CD8-positive, alpha-beta memory T cell (primary cell): ENCODE measurements around the gene TLCD3B. TPM values are rescaled to one million over a fixed set of nuclear protein-coding genes. Genes with fewer than 3 reads are reported as not detected.
"Not testable (repeated sequence)": the region's sequence is repeated elsewhere in the genome, so short reads cannot be mapped to it uniquely, and the experiment has no call there.

Source experiments
- CTCF ChIA-PET: fragments of 350-600 bp; sonication (Branson Sonifier 250); formaldehyde crosslinking; loops from one replicate; lab custom pipeline; 2021; ENCODE audit warnings: antibody characterized with exemption; lab: Charles Lee
- POLR2A ChIA-PET: fragments of 350-600 bp; sonication (Branson Sonifier 250); formaldehyde crosslinking; loops from one replicate; lab custom pipeline; 2021; ENCODE audit warnings: antibody characterized with exemption; lab: Charles Lee
- DNase-seq, 5 donors: peaks; one replicate each; pipeline versions ENCODE4 v3.0.0 to v3.0.0-alpha.2; 2020 to 2022; ENCODE audit warnings: mixed read lengths in 1 of 5
- H3K27ac ChIP-seq: one replicate; pipeline ENCODE4 v1.7.0; 2013; ENCODE audit warnings: low read depth, mild to moderate bottlenecking, low read length, moderate library complexity
- H3K27me3 ChIP-seq: 2 replicates; pipeline ENCODE4 v1.7.0; 2013; ENCODE audit warnings: low read length, mild to moderate bottlenecking; ENCODE audit not compliant: insufficient read depth, poor library complexity, severe bottlenecking
- H3K36me3 ChIP-seq: 2 replicates; pipeline ENCODE4 v1.7.0; 2013; ENCODE audit warnings: mild to moderate bottlenecking, low read length, moderate library complexity; ENCODE audit not compliant: insufficient read depth
- H3K4me1 ChIP-seq: 2 replicates; pipeline ENCODE4 v1.7.0; 2013; ENCODE audit warnings: mild to moderate bottlenecking, low read length, moderate library complexity; ENCODE audit not compliant: insufficient read depth
- H3K4me3 ChIP-seq: 2 replicates; pipeline ENCODE4 v1.7.0; 2013; ENCODE audit warnings: mild to moderate bottlenecking, low read length
- H3K9me3 ChIP-seq: 2 replicates; pipeline ENCODE4 v1.7.0; 2013; ENCODE audit warnings: mild to moderate bottlenecking, low read length
- H3K27ac Mint-ChIP-seq, 8 donors: one replicate each; pipeline ENCODE4 v1.8.0; 2020 to 2021; ENCODE audit warnings: mixed read lengths in 8 of 8, mild to moderate bottlenecking in 6 of 8, inconsistent platforms in 3 of 8, moderate library complexity in 3 of 8
- H3K27me3 Mint-ChIP-seq, 2 donors: one replicate each; pipeline ENCODE4 v1.8.0; 2020 to 2021; ENCODE audit warnings: mixed read lengths in 2 of 2, mild to moderate bottlenecking in 1 of 2, moderate library complexity in 1 of 2
- H3K36me3 Mint-ChIP-seq, 3 donors: one replicate each; pipeline ENCODE4 v1.8.0; 2020 to 2021; ENCODE audit warnings: mixed read lengths in 3 of 3, inconsistent platforms in 1 of 3, mild to moderate bottlenecking in 1 of 3
- H3K4me1 Mint-ChIP-seq, 3 donors: one replicate each; pipeline ENCODE4 v1.8.0; 2020 to 2021; ENCODE audit warnings: mixed read lengths in 3 of 3, inconsistent platforms in 1 of 3, mild to moderate bottlenecking in 1 of 3
- H3K4me3 Mint-ChIP-seq, 7 donors: one replicate each; pipeline ENCODE4 v1.8.0; 2020 to 2021; ENCODE audit warnings: mixed read lengths in 7 of 7, mild to moderate bottlenecking in 6 of 7, moderate library complexity in 4 of 7, inconsistent platforms in 2 of 7
- H3K9me3 Mint-ChIP-seq, 5 donors: one replicate each; pipeline ENCODE4 v1.8.0; 2020 to 2022; ENCODE audit warnings: mixed read lengths in 5 of 5, mild to moderate bottlenecking in 3 of 5, moderate library complexity in 2 of 5, inconsistent platforms in 1 of 5
- polyA plus RNA-seq: library from polyadenylated mRNA; unstranded; fragments of 300-500 nt; fragmentation: Illumina TruSeq; gene quantifications from one replicate; pipeline ENCODE4 v1.2.3, GENCODE V29; 2021
- total RNA-seq, 2 experiments: library from RNA; stranded (reverse); gene quantifications; one replicate each; pipeline ENCODE4 v1.2.3, GENCODE V29; 2021

TLCD3B gene
- total and polyA plus RNA-seq, 3 experiments from 2014 or later, result 0.55 to 0.84 TPM; not detected in 1

GRCh38 chr16:30046178-30046577 lies 15.1 kb upstream of the TLCD3B start:
- no peaks in the 10 kb centered on the region for H3K9me3 ChIP-seq
- H3K36me3 ChIP-seq, result no peaks in the 10 kb centered on the region
- Mint-ChIP-seq H3K9me3 (no peaks in the 10 kb centered on the region), H3K27ac (peak overlapping the region in 1 of 8 donors; percentile 61), H3K4me1 (peaks cover 0 to 2% (median 0%) of the 10 kb centered on the region in 3 donors), H3K36me3 (no peaks in the 10 kb centered on the region), H3K27me3 (peaks cover 3 to 7% of the 10 kb centered on the region in 2 donors), H3K4me3 (no peak overlapping the region)
- H3K27ac ChIP-seq, result no peak overlapping the region
- H3K27me3 ChIP-seq, result no peaks in the 10 kb centered on the region
- ChIA-PET CTCF (no interaction called here), POLR2A (no interaction called here)
- no peak for DNase-seq
- H3K4me1 ChIP-seq, result no peaks in the 10 kb centered on the region
- no peak overlapping the region for H3K4me3 ChIP-seq

DNA sequence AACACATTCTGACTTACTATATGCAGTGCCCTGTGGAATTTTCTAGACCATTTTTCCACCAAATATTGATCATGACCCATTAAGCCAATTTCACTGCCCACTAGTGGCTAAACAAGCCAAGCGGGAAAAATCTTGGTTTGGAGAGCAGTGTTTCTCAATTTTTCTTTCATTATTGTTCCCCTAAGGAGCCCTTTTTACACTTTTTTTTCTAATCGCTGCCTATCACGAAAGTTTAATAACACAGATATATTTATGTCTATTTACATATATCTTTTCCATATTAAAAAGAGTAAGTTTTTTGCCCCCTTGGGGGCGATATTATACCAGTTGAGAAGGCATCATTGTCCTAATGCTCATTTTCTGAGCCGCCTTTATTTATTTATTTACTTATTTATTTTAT lies 10.8 kb upstream of the TLCD3B start:
- Mint-ChIP-seq H3K9me3 (no peaks in the 10 kb centered on the region), H3K36me3 (no peaks in the 10 kb centered on the region), H3K27ac (peak overlapping the region in 1 of 8 donors; percentile 47), H3K27me3 (peaks cover 3 to 11% of the 10 kb centered on the region in 2 donors), H3K4me1 (no peaks in the 10 kb centered on the region), H3K4me3 (no peak overlapping the region)
- no peaks in the 10 kb centered on the region for H3K27me3 ChIP-seq
- ChIA-PET CTCF (interaction anchor here (0.6 to 3.4 kb wide), 3 partner anchors 9 to 81 kb away, joined by 3 to 19 read pairs (median 3); partner anchors contain the start of gene TLCD3B), POLR2A (no interaction called here)
- no peaks in the 10 kb centered on the region for H3K36me3 ChIP-seq
- no peaks in the 10 kb centered on the region for H3K4me1 ChIP-seq
- DNase-seq, result no peak
- no peak overlapping the region for H3K27ac ChIP-seq
- no peaks in the 10 kb centered on the region for H3K9me3 ChIP-seq
- H3K4me3 ChIP-seq, result no peak overlapping the region

DNA sequence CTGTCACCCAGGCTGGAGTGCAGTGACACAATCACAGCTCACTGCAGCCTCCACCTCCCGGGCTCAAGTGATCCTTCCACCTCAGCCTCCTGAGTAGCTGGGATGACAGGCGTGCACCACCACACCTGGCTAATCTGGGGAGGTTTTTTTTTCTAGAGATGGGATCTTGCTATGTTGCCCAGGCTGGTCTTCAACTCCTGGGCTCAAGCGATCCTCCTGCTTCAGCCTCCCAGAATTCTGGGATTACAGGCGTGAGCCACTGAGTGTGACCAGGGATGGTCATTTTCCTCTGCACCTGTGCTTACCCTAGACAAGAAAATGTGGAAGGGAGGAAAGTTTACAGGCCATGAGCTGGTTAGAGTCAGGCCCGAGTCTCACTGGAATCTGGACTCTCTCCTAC lies 9.6 kb upstream of the TLCD3B start:
- H3K9me3 Mint-ChIP-seq, POLR2A ChIA-PET, H3K4me1 Mint-ChIP-seq, H3K4me3 ChIP-seq, DNase-seq, H3K36me3 ChIP-seq, H3K36me3 Mint-ChIP-seq, H3K27me3 ChIP-seq, H3K27ac Mint-ChIP-seq, H3K4me3 Mint-ChIP-seq, H3K9me3 ChIP-seq, H3K27ac ChIP-seq, H3K4me1 ChIP-seq: not testable (repeated sequence)
- CTCF ChIA-PET, result interaction anchor here (1.0 kb wide), 1 partner anchor 24 kb away, joined by 3 read pairs; the partner anchor contains the start of gene ALDOA
- H3K27me3 Mint-ChIP-seq, result peaks cover 3 to 15% of the 10 kb centered on the region in 2 donors

DNA sequence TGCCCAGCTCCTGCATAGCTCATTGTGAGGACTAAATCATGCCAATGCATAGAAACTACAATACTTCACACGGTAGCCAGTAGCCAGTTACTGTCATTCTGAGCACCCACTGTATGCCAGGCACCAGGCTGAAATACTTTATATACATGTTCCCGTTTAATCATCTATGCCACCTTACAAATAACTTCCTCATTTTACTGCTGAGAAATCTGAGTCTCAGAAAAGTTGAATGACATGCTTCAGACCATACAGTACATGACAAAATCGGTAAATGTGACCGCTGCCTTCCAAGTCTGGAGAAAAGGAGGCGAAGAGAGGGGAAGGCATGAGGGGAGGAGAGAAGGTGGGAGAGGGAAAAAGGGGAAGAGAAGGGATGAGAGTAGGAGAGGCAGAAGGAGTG lies 9.2 kb upstream of the TLCD3B start:
- H3K4me3 ChIP-seq, result no peak overlapping the region
- Mint-ChIP-seq H3K27me3 (peaks cover 3 to 18% of the 10 kb centered on the region in 2 donors), H3K4me1 (no peaks in the 10 kb centered on the region), H3K36me3 (no peaks in the 10 kb centered on the region), H3K27ac (peak overlapping the region in 1 of 8 donors; percentile 87), H3K4me3 (no peak overlapping the region), H3K9me3 (no peaks in the 10 kb centered on the region)
- H3K27me3 ChIP-seq, result no peaks in the 10 kb centered on the region
- no peak for DNase-seq
- CTCF ChIA-PET, result interaction anchor here (1.0 kb wide), 1 partner anchor 25 kb away, joined by 3 read pairs; the partner anchor contains the start of gene ALDOA
- H3K9me3 ChIP-seq, result no peaks in the 10 kb centered on the region
- H3K36me3 ChIP-seq, result no peaks in the 10 kb centered on the region
- no peak overlapping the region for H3K27ac ChIP-seq
- POLR2A ChIA-PET, result no interaction called here
- no peaks in the 10 kb centered on the region for H3K4me1 ChIP-seq

DNA sequence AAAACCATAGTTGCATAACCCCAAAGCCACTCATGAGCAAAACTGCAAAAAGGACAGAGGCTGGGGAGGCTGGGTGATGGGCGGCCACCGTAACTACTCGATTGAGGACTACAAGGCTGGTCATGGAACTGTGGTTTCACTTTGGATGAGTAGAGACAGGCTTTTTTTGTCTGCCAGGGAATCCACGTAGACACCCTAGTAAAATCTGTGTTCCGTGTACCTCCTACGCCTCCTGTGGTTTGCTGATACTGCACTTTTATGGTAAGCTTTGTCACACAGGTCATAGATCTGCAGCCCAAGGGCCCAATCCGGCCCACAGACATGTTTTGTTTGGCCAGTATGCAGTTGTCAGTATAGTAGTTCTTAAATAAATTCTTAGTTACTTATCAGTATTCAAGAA lies 2.2 kb upstream of the TLCD3B start:
- no peak for DNase-seq
- no peak overlapping the region for H3K4me3 ChIP-seq
- peaks cover 0 to 10% (median 5%) of the 10 kb centered on the region in 3 donors for H3K4me1 Mint-ChIP-seq
- no peaks in the 10 kb centered on the region for H3K9me3 Mint-ChIP-seq
- H3K27ac ChIP-seq, result no peak overlapping the region
- H3K27ac Mint-ChIP-seq, result no peak overlapping the region
- no peaks in the 10 kb centered on the region for H3K9me3 ChIP-seq
- no peaks in the 10 kb centered on the region for H3K36me3 Mint-ChIP-seq
- peaks cover 44% of the 10 kb centered on the region for H3K27me3 ChIP-seq
- H3K36me3 ChIP-seq, result no peaks in the 10 kb centered on the region
- no peak overlapping the region for H3K4me3 Mint-ChIP-seq
- ChIA-PET POLR2A (no interaction called here), CTCF (interaction anchor here (1.2 to 3.7 kb wide), 2 partner anchors 10 to 27 kb away, joined by 4 to 19 read pairs; no protein-coding TSS in a partner anchor)
- H3K27me3 Mint-ChIP-seq, result peaks cover 28 to 49% of the 10 kb centered on the region in 2 donors
- peaks cover 4% of the 10 kb centered on the region for H3K4me1 ChIP-seq

DNA sequence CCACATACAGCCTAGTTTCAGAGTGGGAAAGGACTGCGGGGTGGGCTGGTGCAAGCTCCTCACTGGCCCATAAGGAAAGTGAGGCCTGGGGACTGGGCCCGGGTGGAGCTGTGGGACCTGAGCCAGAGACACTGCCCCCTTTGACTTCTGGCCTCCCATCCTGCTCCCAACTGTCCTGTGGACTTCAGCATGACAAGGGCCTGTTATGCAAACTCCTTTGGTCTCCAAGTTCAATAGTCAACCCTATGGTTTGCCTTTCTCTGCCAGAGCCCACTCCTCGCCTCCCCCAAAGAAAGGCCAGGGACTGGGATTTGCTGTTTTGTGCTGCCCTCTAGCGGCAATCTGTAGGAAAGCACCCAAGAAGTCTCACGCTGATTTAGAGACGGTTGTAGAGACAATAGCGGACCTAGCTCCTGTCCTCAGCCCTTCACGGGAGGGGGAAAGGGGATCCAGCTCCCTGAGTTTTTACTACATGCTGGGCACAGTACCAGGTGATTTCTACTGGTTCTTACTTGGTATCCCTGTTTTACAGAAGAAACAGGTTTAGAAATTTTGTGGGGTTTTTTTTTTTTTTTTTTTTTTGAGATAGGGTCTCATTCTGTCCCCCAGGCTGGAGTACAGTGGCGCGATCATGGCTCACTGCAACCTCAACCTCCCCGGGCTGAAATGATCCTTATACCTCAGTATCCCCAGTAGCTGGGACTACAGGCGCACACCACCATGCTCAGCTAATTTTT lies 1.2 kb upstream of the TLCD3B start:
- POLR2A ChIA-PET, result interaction anchor here (0.5 to 0.7 kb wide), 4 partner anchors 174 to 330 kb away, joined by 3 to 8 read pairs (median 6); no protein-coding TSS in a partner anchor
- H3K36me3 Mint-ChIP-seq, result peaks cover 0 to 4% (median 0%) of the 10 kb centered on the region in 3 donors

DNA sequence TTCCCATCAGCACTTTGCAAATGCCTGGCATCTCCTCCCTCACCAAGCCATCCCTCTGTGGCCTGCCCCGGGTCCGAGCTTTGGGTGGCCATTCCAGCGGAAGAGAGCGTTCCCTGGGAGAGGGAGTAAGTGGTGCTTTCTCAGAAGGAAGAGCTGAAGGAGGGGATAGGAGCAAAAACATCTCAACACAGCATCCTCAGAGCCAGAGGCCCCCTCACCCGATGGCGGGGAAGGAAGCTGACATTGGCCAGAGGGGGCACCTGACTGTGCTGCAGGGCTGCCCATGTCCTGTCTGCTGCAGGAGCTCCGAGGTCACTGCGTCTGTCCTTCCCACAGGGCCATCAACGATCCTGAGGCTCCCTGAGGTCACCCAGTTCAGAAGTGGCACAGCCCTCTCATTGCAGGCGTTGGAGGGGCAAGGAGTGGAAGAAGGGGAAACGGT lies 427 bp upstream of the TLCD3B start:
- Histone ChIP-seq H3K36me3 (no peaks in the 10 kb centered on the region), H3K27me3 (peaks cover 44% of the 10 kb centered on the region), H3K9me3 (no peaks in the 10 kb centered on the region), H3K27ac (no peak overlapping the region), H3K4me3 (no peak overlapping the region), H3K4me1 (peaks cover 4% of the 10 kb centered on the region)
- H3K9me3 Mint-ChIP-seq, result no peaks in the 10 kb centered on the region
- CTCF ChIA-PET, result interaction anchor here (0.8 to 3.7 kb wide), 16 partner anchors 9 to 340 kb away, joined by 3 to 19 read pairs (median 3); partner anchors contain the start of genes C16orf92 and TBX6
- DNase-seq, result no peak
- peaks cover 0 to 5% (median 0%) of the 10 kb centered on the region in 3 donors for H3K36me3 Mint-ChIP-seq
- peaks cover 0 to 10% (median 5%) of the 10 kb centered on the region in 3 donors for H3K4me1 Mint-ChIP-seq
- peaks cover 43 to 65% of the 10 kb centered on the region in 2 donors for H3K27me3 Mint-ChIP-seq
- H3K27ac Mint-ChIP-seq, result no peak overlapping the region
- POLR2A ChIA-PET, result interaction anchor here (0.7 kb wide), 1 partner anchor 329 kb away, joined by 3 read pairs; no protein-coding TSS in a partner anchor
- peak overlapping the region in 1 of 7 donors; percentile 36 for H3K4me3 Mint-ChIP-seq

More for the DNA sequence above, 1.2 kb upstream of the TLCD3B start:
- Mint-ChIP-seq H3K27ac (peak overlapping the region in 2 of 8 donors; percentile 43 to 64), H3K27me3 (peaks cover 35 to 59% of the 10 kb centered on the region in 2 donors), H3K9me3 (no peaks in the 10 kb centered on the region), H3K4me3 (peak overlapping the region in 5 of 7 donors; percentile 34 to 75 (median 54)), H3K4me1 (peaks cover 0 to 10% (median 5%) of the 10 kb centered on the region in 3 donors)
- peak; percentile 38 to 70 (median 53) for DNase-seq
- Histone ChIP-seq H3K4me1 (peaks cover 4% of the 10 kb centered on the region), H3K4me3 (no peak overlapping the region), H3K27ac (no peak overlapping the region), H3K36me3 (no peaks in the 10 kb centered on the region), H3K9me3 (no peaks in the 10 kb centered on the region), H3K27me3 (peaks cover 44% of the 10 kb centered on the region)
- CTCF ChIA-PET, result interaction anchor here (0.6 to 3.7 kb wide), 24 partner anchors 11 to 390 kb away, joined by 3 to 19 read pairs (median 4); partner anchors contain the start of gene TBX6
